ENCODE data around the gene ZNF511. TPM values are rescaled to one million over a fixed set of nuclear protein-coding genes. Genes with fewer than 3 reads are reported as not detected.

ZNF511 gene
- total and polyA plus RNA-seq, 4 donors: 13.7 to 31.8 (median 24.2) TPM

DNA sequence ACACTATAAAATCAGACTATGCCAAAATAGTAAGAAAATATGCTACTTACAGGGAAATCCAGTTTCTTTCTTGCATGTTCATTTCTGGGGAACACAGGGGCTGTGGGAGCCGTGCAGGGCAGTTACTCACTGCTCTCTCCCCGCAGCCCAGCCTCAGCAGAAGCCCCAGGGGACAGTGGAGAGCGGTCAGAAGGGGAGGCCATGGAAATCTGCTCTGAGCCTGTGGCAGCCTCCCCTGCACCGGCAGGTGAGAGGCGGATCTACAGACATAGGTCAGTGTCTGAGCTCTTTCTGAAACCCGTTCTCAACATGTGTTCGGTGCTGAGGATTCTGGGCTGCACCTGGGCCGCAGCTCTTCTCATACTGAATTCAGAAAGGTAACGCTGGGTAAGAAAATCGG is 2.9 kb downstream of the ZNF511 start:
- TF ChIP-seq FOXA1 (IDR thresholded peaks at IDR 0.05): no peak
- DNase-seq (ENCODE audit: low spot score): no peak
- WGBS: 95% methylated on average over 10 of the region's 10 CpGs

DNA sequence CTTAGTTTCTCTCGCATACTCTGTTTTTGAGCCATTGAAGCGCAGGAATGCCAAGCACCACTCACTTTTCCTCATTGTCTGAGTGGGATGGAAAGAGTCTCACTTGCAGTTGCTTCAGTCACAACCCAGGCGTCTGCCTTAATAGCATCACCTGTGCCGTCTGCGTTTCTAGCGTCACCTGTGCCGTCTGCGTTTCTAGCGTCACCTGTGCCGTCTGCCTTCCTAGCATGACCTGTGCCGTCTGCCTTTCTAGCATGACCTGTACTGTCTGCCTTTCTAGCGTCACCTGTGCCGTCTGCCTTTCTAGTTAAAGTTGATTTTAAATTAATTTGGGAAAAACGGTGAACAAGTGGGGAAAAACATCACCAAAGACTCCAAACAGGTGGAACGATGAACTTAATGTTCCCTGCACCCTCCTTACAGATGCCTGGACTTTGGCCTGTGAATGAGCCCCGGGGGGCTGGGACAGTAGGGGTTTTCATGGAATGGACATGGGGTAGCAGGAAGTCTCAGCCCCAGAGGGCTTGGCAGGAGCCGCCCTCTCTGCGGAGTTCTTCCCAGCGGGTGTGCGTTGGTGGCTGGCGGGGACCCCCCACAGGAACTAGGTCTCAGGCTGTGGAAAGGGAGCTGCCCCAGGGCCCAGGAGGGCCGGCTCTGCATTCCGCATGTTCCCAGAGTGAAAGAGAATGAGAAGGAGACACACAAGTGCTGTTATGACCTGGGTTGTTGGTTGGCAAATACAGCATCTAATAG is 3.5 kb downstream of the ZNF511 start:
- Histone ChIP-seq H3K9ac (ENCODE audit: low read depth in 1 of 2, low read length in 2 of 2) (no peak overlapping the region), H3K4me1 (ENCODE audit: control insufficient read depth in 4 of 4, insufficient read depth in 4 of 4, low read length in 3 of 4) (peaks cover 2 to 27% (median 21%) of the 10 kb centered on the region in 4 donors), H3K27ac (ENCODE audit: low read depth in 1 of 2, low read length in 2 of 2) (no peak overlapping the region), H3K4me3 (ENCODE audit: low read depth in 1 of 3, low read length in 3 of 3) (no peak overlapping the region), H3K9me3 (ENCODE audit: control insufficient read depth in 4 of 4, low read length in 3 of 4) (no peaks in the 10 kb centered on the region), H3K36me3 (ENCODE audit: control insufficient read depth in 4 of 4, insufficient read depth in 3 of 4, low read depth in 1 of 4, low read length in 3 of 4) (peaks cover 0 to 21% (median 10%) of the 10 kb centered on the region in 4 donors), H3K27me3 (ENCODE audit: control insufficient read depth in 4 of 4, insufficient read depth in 4 of 4, low read length in 3 of 4) (no peaks in the 10 kb centered on the region)
- no peak for DNase-seq (ENCODE audit: low spot score)
- 96% methylated on average over 23 of the region's 23 CpGs for WGBS
- TF ChIP-seq, protein P1, sequence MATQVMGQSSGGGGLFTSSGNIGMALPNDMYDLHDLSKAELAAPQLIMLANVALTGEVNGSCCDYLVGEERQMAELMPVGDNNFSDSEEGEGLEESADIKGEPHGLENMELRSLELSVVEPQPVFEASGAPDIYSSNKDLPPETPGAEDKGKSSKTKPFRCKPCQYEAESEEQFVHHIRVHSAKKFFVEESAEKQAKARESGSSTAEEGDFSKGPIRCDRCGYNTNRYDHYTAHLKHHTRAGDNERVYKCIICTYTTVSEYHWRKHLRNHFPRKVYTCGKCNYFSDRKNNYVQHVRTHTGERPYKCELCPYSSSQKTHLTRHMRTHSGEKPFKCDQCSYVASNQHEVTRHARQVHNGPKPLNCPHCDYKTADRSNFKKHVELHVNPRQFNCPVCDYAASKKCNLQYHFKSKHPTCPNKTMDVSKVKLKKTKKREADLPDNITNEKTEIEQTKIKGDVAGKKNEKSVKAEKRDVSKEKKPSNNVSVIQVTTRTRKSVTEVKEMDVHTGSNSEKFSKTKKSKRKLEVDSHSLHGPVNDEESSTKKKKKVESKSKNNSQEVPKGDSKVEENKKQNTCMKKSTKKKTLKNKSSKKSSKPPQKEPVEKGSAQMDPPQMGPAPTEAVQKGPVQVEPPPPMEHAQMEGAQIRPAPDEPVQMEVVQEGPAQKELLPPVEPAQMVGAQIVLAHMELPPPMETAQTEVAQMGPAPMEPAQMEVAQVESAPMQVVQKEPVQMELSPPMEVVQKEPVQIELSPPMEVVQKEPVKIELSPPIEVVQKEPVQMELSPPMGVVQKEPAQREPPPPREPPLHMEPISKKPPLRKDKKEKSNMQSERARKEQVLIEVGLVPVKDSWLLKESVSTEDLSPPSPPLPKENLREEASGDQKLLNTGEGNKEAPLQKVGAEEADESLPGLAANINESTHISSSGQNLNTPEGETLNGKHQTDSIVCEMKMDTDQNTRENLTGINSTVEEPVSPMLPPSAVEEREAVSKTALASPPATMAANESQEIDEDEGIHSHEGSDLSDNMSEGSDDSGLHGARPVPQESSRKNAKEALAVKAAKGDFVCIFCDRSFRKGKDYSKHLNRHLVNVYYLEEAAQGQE (IDR thresholded peaks at IDR 0.05): no peak
- TF ChIP-seq RXRA (IDR thresholded peaks at IDR 0.05) (no peak), FOXA1 (IDR thresholded peaks at IDR 0.05) (no peak), RAD21 (IDR thresholded peaks at IDR 0.05) (no peak), HNF4G (IDR thresholded peaks at IDR 0.05) (no peak)

More for the DNA sequence above, 2.9 kb downstream of the ZNF511 start:
- no peaks in the 10 kb centered on the region for H3K9me3 ChIP-seq (ENCODE audit: control insufficient read depth in 4 of 4, low read length in 3 of 4)
- H3K27ac ChIP-seq (ENCODE audit: low read depth in 1 of 2, low read length in 2 of 2): no peak overlapping the region
- peaks cover 2 to 32% (median 27%) of the 10 kb centered on the region in 4 donors for H3K4me1 ChIP-seq (ENCODE audit: control insufficient read depth in 4 of 4, insufficient read depth in 4 of 4, low read length in 3 of 4)
- no peak overlapping the region for H3K4me3 ChIP-seq (ENCODE audit: low read depth in 1 of 3, low read length in 3 of 3)
- H3K27me3 ChIP-seq (ENCODE audit: control insufficient read depth in 4 of 4, insufficient read depth in 4 of 4, low read length in 3 of 4): no peaks in the 10 kb centered on the region
- H3K9ac ChIP-seq (ENCODE audit: low read depth in 1 of 2, low read length in 2 of 2): no peak overlapping the region
- peaks cover 0 to 21% (median 10%) of the 10 kb centered on the region in 4 donors for H3K36me3 ChIP-seq (ENCODE audit: control insufficient read depth in 4 of 4, insufficient read depth in 3 of 4, low read depth in 1 of 4, low read length in 3 of 4)

DNA sequence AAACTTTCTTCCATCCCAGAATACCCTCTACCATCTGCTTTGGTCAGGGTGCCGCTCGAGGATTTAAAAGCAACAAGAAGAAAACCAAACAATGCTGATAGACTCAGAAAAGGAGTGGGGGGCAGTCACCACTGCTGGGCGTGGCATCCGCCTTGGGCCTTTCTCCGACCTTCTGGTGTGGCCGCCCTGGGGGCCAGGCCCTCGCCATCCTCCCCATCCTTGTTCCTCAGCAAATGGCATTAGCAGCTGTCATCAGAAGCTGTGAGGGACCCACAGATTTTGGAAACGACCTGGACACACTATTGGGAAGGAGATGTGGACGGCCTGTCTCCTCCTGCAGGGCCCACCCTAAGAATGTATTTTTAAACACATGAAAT is 4.0 kb downstream of the ZNF511 start:
- DNase-seq (ENCODE audit: low spot score): no peak
- no peaks in the 10 kb centered on the region for H3K9me3 ChIP-seq (ENCODE audit: control insufficient read depth in 4 of 4, low read length in 3 of 4)
- H3K27ac ChIP-seq (ENCODE audit: low read depth in 1 of 2, low read length in 2 of 2): no peak overlapping the region
- TF ChIP-seq, protein P2, sequence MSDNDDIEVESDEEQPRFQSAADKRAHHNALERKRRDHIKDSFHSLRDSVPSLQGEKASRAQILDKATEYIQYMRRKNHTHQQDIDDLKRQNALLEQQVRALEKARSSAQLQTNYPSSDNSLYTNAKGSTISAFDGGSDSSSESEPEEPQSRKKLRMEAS (IDR thresholded peaks at IDR 0.05): no peak
- TF ChIP-seq NR2F2 (IDR thresholded peaks at IDR 0.05): no peak
- no peak for TF ChIP-seq RAD21 (IDR thresholded peaks at IDR 0.05)
- TF ChIP-seq HNF4G (IDR thresholded peaks at IDR 0.05): no peak
- TF ChIP-seq FOXA2 (IDR thresholded peaks at IDR 0.05): no peak
- TF ChIP-seq, protein P3, sequence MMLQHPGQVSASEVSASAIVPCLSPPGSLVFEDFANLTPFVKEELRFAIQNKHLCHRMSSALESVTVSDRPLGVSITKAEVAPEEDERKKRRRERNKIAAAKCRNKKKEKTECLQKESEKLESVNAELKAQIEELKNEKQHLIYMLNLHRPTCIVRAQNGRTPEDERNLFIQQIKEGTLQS (IDR thresholded peaks at IDR 0.05): no peak
- TF ChIP-seq TAF1 (conservative IDR thresholded peaks at IDR 0.05): no peak
- no peak for TF ChIP-seq FOXA1 (IDR thresholded peaks at IDR 0.05)
- TF ChIP-seq YY1 (IDR thresholded peaks at IDR 0.05): no peak
- TF ChIP-seq, protein P4, sequence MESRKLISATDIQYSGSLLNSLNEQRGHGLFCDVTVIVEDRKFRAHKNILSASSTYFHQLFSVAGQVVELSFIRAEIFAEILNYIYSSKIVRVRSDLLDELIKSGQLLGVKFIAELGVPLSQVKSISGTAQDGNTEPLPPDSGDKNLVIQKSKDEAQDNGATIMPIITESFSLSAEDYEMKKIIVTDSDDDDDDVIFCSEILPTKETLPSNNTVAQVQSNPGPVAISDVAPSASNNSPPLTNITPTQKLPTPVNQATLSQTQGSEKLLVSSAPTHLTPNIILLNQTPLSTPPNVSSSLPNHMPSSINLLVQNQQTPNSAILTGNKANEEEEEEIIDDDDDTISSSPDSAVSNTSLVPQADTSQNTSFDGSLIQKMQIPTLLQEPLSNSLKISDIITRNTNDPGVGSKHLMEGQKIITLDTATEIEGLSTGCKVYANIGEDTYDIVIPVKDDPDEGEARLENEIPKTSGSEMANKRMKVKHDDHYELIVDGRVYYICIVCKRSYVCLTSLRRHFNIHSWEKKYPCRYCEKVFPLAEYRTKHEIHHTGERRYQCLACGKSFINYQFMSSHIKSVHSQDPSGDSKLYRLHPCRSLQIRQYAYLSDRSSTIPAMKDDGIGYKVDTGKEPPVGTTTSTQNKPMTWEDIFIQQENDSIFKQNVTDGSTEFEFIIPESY (IDR thresholded peaks at IDR 0.05): no peak
- no peak for TF ChIP-seq HNF4A (conservative IDR thresholded peaks at IDR 0.05)
- no peak for TF ChIP-seq JUND (IDR thresholded peaks at IDR 0.05)
- no peak overlapping the region for H3K4me3 ChIP-seq (ENCODE audit: low read depth in 1 of 3, low read length in 3 of 3)
- no peaks in the 10 kb centered on the region for H3K27me3 ChIP-seq (ENCODE audit: control insufficient read depth in 4 of 4, insufficient read depth in 4 of 4, low read length in 3 of 4)
- 94% methylated on average over 9 of the region's 9 CpGs for WGBS
- no peak overlapping the region for H3K9ac ChIP-seq (ENCODE audit: low read depth in 1 of 2, low read length in 2 of 2)
- peaks cover 2 to 21% (median 16%) of the 10 kb centered on the region in 4 donors for H3K4me1 ChIP-seq (ENCODE audit: control insufficient read depth in 4 of 4, insufficient read depth in 4 of 4, low read length in 3 of 4)
- H3K36me3 ChIP-seq (ENCODE audit: control insufficient read depth in 4 of 4, insufficient read depth in 3 of 4, low read depth in 1 of 4, low read length in 3 of 4): peaks cover 0 to 21% (median 10%) of the 10 kb centered on the region in 4 donors
